MM.1S (cell line): ENCODE results near the gene ANO2.

ENCODE experiments used
- DNase-seq: peaks from one replicate; pipeline ENCODE4 v3.0.0-alpha.2; 2015
- H2AFZ ChIP-seq: fragments of 300-600 bp; sonication (generic); 2 replicates; pipeline ENCODE4 v1.6.0; 2016; ENCODE audit warnings: antibody characterized with exemption, low read length
- H3F3A ChIP-seq: fragments of 300-600 bp; sonication (generic); 2 replicates; pipeline ENCODE4 v1.6.1; 2016; ENCODE audit warnings: mild to moderate bottlenecking, antibody characterized with exemption, low read length, moderate library complexity, mixed read lengths; ENCODE audit not compliant: insufficient read depth
- H3K27ac ChIP-seq: fragments of 300-600 bp; sonication (generic); 2 replicates; pipeline ENCODE4 v1.5.1; 2016; ENCODE audit warnings: mild to moderate bottlenecking, low read length
- H3K27me3 ChIP-seq: fragments of 300-600 bp; sonication (generic); replicated peaks from 2 replicates; pipeline ENCODE4 v1.6.0; 2016; ENCODE audit warnings: low read length; ENCODE audit not compliant: insufficient read depth
- H3K36me3 ChIP-seq: fragments of 300-600 bp; sonication (generic); replicated peaks from 2 replicates; pipeline ENCODE4 v1.6.1; 2016; ENCODE audit warnings: mild to moderate bottlenecking, low read length, mixed read lengths; ENCODE audit not compliant: insufficient read depth
- H3K4me1 ChIP-seq: fragments of 300-600 bp; sonication (generic); 2 replicates; pipeline ENCODE4 v1.6.1; 2016; ENCODE audit warnings: low read length, mixed read lengths
- H3K4me2 ChIP-seq: fragments of 300-600 bp; sonication (generic); 2 replicates; pipeline ENCODE4 v1.6.0; 2016; ENCODE audit warnings: low read depth, low read length
- H3K4me3 ChIP-seq: fragments of 300-600 bp; sonication (generic); 2 replicates; pipeline ENCODE4 v1.5.1; 2016; ENCODE audit warnings: low read length, mixed read lengths
- H3K79me2 ChIP-seq: fragments of 300-600 bp; sonication (generic); 2 replicates; pipeline ENCODE4 v1.6.1; 2016; ENCODE audit warnings: mixed run types, low read length, mixed read lengths
- H3K9ac ChIP-seq: fragments of 300-600 bp; sonication (generic); 2 replicates; pipeline ENCODE4 v1.6.1; 2016; ENCODE audit warnings: low read length, mixed read lengths
- H3K9me2 ChIP-seq: fragments of 300-600 bp; sonication (generic); replicated peaks from 2 replicates; pipeline ENCODE4 v1.6.1; 2016; ENCODE audit warnings: mild to moderate bottlenecking, low read length, mixed read lengths; ENCODE audit not compliant: insufficient read depth
- H3K9me3 ChIP-seq: fragments of 300-600 bp; sonication (generic); replicated peaks from 2 replicates; pipeline ENCODE4 v1.6.1; 2016; ENCODE audit warnings: mild to moderate bottlenecking, low read length, mixed read lengths; ENCODE audit not compliant: insufficient read depth
- H4K20me1 ChIP-seq: fragments of 300-600 bp; sonication (generic); 2 replicates; pipeline ENCODE4 v1.6.1; 2016; ENCODE audit warnings: mild to moderate bottlenecking, low read length, moderate library complexity, mixed read lengths; ENCODE audit not compliant: insufficient read depth
- CTCF ChIP-seq: fragments of 300-600 bp; sonication (generic); IDR thresholded peaks from 2 replicates; pipeline ENCODE4 v1.5.1; 2016; ENCODE audit warnings: antibody characterized with exemption, low read length, mixed read lengths
- EZH2 ChIP-seq: fragments of 300-600 bp; sonication (generic); optimal IDR thresholded peaks from 2 replicates; pipeline ENCODE3; 2017; ENCODE audit warnings: low read depth, mild to moderate bottlenecking, antibody characterized with exemption, low read length, mixed read lengths
- EZH2phosphoT487 ChIP-seq: fragments of 300-600 bp; sonication (generic); IDR thresholded peaks from 2 replicates; pipeline ENCODE4 v1.6.1; 2018; ENCODE audit warnings: antibody characterized with exemption, low read length

The ANO2 gene

GRCh38 chr12:5648692-5649359 lies 296.2 kb downstream of the ANO2 start:
- peak; percentile 14 for DNase-seq
- no peak overlapping the region for H3K4me2 ChIP-seq
- H2AFZ ChIP-seq, result no peak overlapping the region

GRCh38 chr12:5643266-5643665 lies 301.8 kb downstream of the ANO2 start:
- Histone ChIP-seq H4K20me1 (no peaks in the 10 kb centered on the region), H3K9me2 (no peaks in the 10 kb centered on the region), H3K79me2 (no peaks in the 10 kb centered on the region), H3K4me2 (no peak overlapping the region), H3F3A (no peaks in the 10 kb centered on the region), H3K36me3 (no peaks in the 10 kb centered on the region), H3K9me3 (no peaks in the 10 kb centered on the region), H3K27me3 (no peaks in the 10 kb centered on the region), H3K4me1 (no peaks in the 10 kb centered on the region), H2AFZ (no peak overlapping the region), H3K9ac (no peak overlapping the region), H3K4me3 (no peak overlapping the region), H3K27ac (no peak overlapping the region)
- TF ChIP-seq CTCF (no peak), EZH2 (no peak), EZH2phosphoT487 (no peak)
- DNase-seq, result no peak

More at GRCh38 chr12:5648692-5649359, 296.2 kb downstream of the ANO2 start:
- Histone ChIP-seq H3K27ac (no peak overlapping the region), H3K9me3 (no peaks in the 10 kb centered on the region), H3K4me1 (no peaks in the 10 kb centered on the region), H3K4me3 (no peak overlapping the region), H3K9me2 (no peaks in the 10 kb centered on the region), H4K20me1 (no peaks in the 10 kb centered on the region), H3K36me3 (no peaks in the 10 kb centered on the region), H3K27me3 (no peaks in the 10 kb centered on the region), H3K9ac (no peak overlapping the region), H3F3A (no peaks in the 10 kb centered on the region), H3K79me2 (no peaks in the 10 kb centered on the region)
- TF ChIP-seq EZH2 (no peak), CTCF (peak; percentile 33; the same call in 1 of the 2 replicates), EZH2phosphoT487 (no peak)

GRCh38 chr12:5637698-5638097 lies 307.4 kb downstream of the ANO2 start:
- H3K79me2 ChIP-seq, result no peaks in the 10 kb centered on the region
- H3K27me3 ChIP-seq, result no peaks in the 10 kb centered on the region
- no peak overlapping the region for H2AFZ ChIP-seq
- no peak for DNase-seq
- H3K27ac ChIP-seq, result no peak overlapping the region
- H3K4me2 ChIP-seq, result no peak overlapping the region
- no peaks in the 10 kb centered on the region for H4K20me1 ChIP-seq
- no peaks in the 10 kb centered on the region for H3K9me2 ChIP-seq
- no peak overlapping the region for H3K4me3 ChIP-seq
- H3K36me3 ChIP-seq, result no peaks in the 10 kb centered on the region
- no peaks in the 10 kb centered on the region for H3K4me1 ChIP-seq
- TF ChIP-seq EZH2 (no peak), CTCF (no peak), EZH2phosphoT487 (no peak)
- no peak overlapping the region for H3K9ac ChIP-seq
- H3K9me3 ChIP-seq, result no peaks in the 10 kb centered on the region
- H3F3A ChIP-seq, result no peaks in the 10 kb centered on the region
